Adrenal gland (tissue), 5 donors: Measurements from ENCODE around the gene RNF207.

Experiments
- CTCF ChIP-seq, 6 experiments: fragments of 450-650 bp in 4 of 6; fragments of 200-600 bp in 2 of 6; sonication (generic) in 1 of 6; IDR thresholded peaks; 1 replicate in 5 of 6; 2 replicates in 1 of 6; pipeline versions ENCODE4 v1.5.1 to v1.8.0; 2016 to 2021; ENCODE audit warnings: antibody characterized with exemption in 6 of 6, mild to moderate bottlenecking in 2 of 6, moderate library complexity in 1 of 6
- POLR2A ChIP-seq, 2 donors: fragments of 450-650 bp; IDR thresholded peaks; one replicate each; pipeline ENCODE4 v1.6.1; 2017; ENCODE audit warnings: antibody characterized with exemption in 2 of 2, mild to moderate bottlenecking in 2 of 2, moderate library complexity in 1 of 2
- donor health status: DM: no; HTN: no; CAD: no.

DNA sequence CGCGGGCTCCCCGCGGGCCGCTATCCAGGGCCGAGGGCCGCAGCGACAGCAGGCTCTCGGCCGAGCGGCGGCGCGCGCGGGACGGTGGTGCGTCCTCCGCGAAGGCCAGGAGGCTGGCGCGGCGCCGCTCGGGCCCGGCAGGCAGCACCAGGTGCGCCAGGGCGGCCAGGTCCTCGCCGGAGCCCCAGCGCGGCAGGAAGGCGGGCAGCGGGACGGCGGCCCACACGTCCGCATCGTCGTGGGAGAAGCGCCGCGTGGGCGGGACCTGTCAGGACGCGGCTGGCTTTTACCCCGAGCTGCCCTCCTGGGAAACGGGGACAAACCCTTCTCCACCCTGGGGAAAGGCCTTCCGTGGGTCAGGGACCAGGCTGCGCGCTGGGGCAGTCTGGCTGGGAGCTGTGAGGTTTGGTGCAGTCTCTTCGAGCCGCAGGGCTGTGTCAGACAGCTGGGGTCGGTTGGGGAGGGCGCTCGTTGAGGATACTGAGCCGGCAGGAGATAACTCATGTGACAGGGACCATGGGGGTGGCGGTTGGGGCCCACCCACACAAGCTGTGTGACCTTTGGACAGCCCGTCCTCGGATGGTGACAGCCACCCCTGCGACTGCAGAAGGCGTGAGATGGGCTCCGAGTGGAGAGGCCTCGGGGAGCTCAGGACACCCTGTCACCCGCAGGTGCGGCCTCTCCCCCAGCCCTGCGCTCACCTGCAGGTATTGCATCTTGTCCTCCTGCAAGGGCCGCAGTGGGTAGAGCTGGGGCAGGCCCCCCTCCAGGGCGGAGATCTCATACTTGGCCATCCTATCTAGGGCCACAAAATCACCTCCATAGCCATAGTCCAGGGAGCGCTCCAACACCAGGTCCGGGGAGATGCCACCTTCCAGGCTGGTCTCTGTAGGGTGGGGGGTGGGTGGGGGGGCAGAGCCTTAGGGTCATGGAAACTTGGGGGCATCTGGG is 44.1 kb downstream of the RNF207 start:
- TF ChIP-seq CTCF (IDR thresholded peaks at IDR 0.05) (no peak), POLR2A (IDR thresholded peaks at IDR 0.05) (no peak)
